ENCODE measurements around the gene HHAT.

- TF ChIP-seq GATA2 (IDR thresholded peaks at IDR 0.05; ENCODE audit: low read depth, low read length) (no peak), GATA3 (IDR thresholded peaks at IDR 0.05; ENCODE audit: low read depth, low read length) (no peak)
Observed at GRCh38 chr1:210627755-210628154, 299.1 kb downstream of the HHAT start.

All from SH-SY5Y (cell line).